GM19239 (cell line): ENCODE results near the gene TUBA4A.

Source experiments
- DNase-seq: peaks from one replicate; pipeline ENCODE4 v3.0.0; 2011; ENCODE audit warnings: low spot score; ENCODE audit not compliant: insufficient read length
- FAIRE-seq: peaks from 2 replicates; lab custom pipeline; 2011; peaks lifted over from hg19 to GRCh38; lab: Jason Lieb, UNC

Gene TUBA4A

GRCh38 chr2:219253753-219254589 lies at the start of gene TUBA4A:
TSS of gene TUBA4A (minus strand) at chr2:219253918. CDS start at chr2:219253858, 60 bp downstream.
- peak; percentile 87 for DNase-seq
- FAIRE-seq, result peak; percentile 83

GRCh38 chr2:219302412-219302968 lies 48.8 kb upstream of the TUBA4A start:
- DNase-seq, result no peak
- no peak for FAIRE-seq

- FAIRE-seq, result no peak
Measured at GRCh38 chr2:219300022-219300421, 46.3 kb upstream of the TUBA4A start.

GRCh38 chr2:219299372-219299760 lies 45.6 kb upstream of the TUBA4A start:
- FAIRE-seq (no peak), DNase-seq (no peak)

More at GRCh38 chr2:219300022-219300421, 46.3 kb upstream of the TUBA4A start:
- DNase-seq, result no peak

GRCh38 chr2:219298759-219299371 lies 45.1 kb upstream of the TUBA4A start:
- peak; percentile 94 for DNase-seq
- FAIRE-seq, result peak; percentile 93

- DNase-seq, result no peak
Measured at GRCh38 chr2:219297766-219298456, 44.2 kb upstream of the TUBA4A start.

GRCh38 chr2:219296631-219297391 lies 43.1 kb upstream of the TUBA4A start:
- DNase-seq (no peak), FAIRE-seq (no peak)

More at GRCh38 chr2:219297766-219298456, 44.2 kb upstream of the TUBA4A start:
- no peak for FAIRE-seq

- DNase-seq, result no peak
- no peak for FAIRE-seq
Measured at GRCh38 chr2:219296142-219296541, 42.4 kb upstream of the TUBA4A start.

- FAIRE-seq (peak; percentile 90), DNase-seq (peak; percentile 97)
Measured at GRCh38 chr2:219294356-219295351, 40.9 kb upstream of the TUBA4A start.

GRCh38 chr2:219293736-219294231 lies 40.1 kb upstream of the TUBA4A start:
- no peak for FAIRE-seq

GRCh38 chr2:219292616-219293015 lies 38.9 kb upstream of the TUBA4A start:
- DNase-seq (no peak), FAIRE-seq (no peak)

More at GRCh38 chr2:219293736-219294231, 40.1 kb upstream of the TUBA4A start:
- DNase-seq, result no peak

- FAIRE-seq (no peak), DNase-seq (no peak)
Measured at GRCh38 chr2:219291910-219292490, 38.3 kb upstream of the TUBA4A start.

- DNase-seq (no peak), FAIRE-seq (no peak)
Measured at GRCh38 chr2:219291394-219291793, 37.7 kb upstream of the TUBA4A start.

GRCh38 chr2:219290381-219291171 lies 36.9 kb upstream of the TUBA4A start:
- no peak for DNase-seq
- FAIRE-seq, result no peak

- DNase-seq, result no peak
- FAIRE-seq, result no peak
Measured at GRCh38 chr2:219289537-219290361, 36.0 kb upstream of the TUBA4A start.

GRCh38 chr2:219289195-219289536 lies 35.4 kb upstream of the TUBA4A start:
- FAIRE-seq (no peak), DNase-seq (no peak)
